NCI-H510A treated with DMSO at 0.1 percent for 48 hours (cell line): ENCODE data around the gene SPDYE3.
"Not testable (repeated sequence)": the region's sequence is repeated elsewhere in the genome, so short reads cannot be mapped to it uniquely, and the experiment has no call there.

Experiments used
- DNase-seq: peaks from one replicate; lab custom pipeline; 2025; lab: John Stamatoyannopoulos, UW

SPDYE3 gene, protein sequence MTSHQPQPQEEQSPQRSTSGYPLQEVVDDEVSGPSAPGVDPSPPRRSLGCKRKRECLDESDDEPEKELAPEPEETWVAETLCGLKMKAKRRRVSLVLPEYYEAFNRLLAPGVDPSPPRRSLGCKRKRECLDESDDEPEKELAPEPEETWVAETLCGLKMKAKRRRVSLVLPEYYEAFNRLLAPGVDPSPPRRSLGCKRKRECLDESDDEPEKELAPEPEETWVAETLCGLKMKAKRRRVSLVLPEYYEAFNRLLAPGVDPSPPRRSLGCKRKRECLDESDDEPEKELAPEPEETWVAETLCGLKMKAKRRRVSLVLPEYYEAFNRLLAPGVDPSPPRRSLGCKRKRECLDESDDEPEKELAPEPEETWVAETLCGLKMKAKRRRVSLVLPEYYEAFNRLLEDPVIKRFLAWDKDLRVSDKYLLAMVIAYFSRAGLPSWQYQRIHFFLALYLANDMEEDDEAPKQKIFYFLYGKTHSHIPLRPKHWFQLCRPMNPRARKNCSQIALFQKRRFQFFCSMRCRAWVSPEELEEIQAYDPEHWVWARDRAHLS

DNA sequence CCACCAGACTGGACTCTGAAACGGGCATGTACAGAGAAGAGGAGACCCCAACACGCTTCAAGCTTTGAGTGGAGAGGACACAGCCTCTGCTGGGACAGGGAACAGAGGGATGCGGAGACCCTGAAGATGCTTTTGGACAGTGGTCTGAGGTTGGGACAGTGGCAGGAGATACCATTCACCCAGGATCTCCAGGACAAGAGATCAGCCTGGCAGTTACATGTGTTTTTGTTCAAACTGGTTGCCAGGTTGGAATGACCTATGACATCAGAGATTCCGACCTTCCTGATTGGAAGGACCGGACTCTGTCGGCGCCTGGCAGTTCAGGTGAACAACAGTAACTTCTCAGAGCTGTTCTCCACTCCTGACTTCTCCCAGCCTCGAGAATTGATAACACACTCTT is at the start of gene SPDYE3:
TSS of gene SPDYE3 (plus strand) at position 301 of the 400 bp plus-strand sequence. CDS start 184 bp downstream, outside the sequence.
- DNase-seq: not testable (repeated sequence)

DNA sequence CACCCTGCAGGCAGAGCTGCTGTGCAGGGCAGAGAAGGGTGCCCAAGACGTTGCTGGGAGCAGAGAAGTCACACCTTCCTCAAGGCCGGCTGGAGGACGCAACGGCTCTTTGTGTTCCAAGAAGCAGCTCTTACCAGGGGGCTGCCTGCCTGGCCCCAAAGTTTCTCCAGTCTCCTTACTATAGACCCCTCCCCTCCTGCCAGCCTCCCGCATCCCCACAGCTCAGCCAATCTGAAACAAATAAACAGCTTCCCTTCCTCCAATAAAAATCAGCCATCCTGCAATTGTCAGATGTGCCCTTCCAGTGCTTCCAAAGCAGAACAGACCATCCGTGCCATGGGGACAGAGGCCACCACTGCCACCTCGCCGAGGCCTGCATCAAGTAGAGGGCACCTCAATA is 47.5 kb upstream of the SPDYE3 start:
- not testable (repeated sequence) for DNase-seq

DNA sequence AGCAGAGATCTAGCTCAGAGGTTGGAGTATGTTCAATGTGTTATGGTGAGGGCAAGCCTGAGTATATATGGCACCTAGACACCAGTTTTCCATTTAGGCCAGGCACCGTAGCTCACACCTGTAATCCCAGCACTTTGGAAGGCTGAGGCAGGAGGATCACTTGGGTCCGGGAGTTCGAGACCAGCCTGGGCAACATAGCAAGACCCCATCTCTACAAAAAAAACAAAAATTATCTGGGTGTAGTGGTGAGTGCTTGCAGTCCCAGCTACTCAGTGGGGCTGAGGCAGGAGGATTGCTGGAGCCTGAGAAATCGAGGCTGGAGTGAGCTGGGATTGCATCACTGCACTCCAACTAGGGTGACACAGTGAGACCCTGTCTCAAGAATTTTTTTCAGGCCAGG is 44.6 kb upstream of the SPDYE3 start:
- DNase-seq: not testable (repeated sequence)

DNA sequence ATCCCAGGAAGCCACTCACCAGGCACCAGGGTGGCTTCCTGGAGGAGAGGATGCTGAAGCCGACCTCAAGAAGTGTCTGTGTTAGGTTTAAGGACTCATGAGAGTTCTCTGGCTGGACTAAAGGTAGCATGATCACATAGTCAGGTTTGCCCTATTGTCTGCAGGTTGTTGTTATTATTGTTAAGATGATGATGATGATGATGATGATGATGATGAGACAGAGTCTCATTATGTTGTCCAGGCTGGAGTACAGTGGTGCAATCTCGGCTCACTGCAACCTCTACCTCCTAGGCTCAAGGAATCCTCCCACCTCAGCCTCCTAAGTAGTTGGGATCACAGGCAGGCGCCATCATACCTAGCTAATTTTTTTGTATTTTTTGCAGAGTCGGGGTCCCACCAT is 43.3 kb upstream of the SPDYE3 start:
- not testable (repeated sequence) for DNase-seq

DNA sequence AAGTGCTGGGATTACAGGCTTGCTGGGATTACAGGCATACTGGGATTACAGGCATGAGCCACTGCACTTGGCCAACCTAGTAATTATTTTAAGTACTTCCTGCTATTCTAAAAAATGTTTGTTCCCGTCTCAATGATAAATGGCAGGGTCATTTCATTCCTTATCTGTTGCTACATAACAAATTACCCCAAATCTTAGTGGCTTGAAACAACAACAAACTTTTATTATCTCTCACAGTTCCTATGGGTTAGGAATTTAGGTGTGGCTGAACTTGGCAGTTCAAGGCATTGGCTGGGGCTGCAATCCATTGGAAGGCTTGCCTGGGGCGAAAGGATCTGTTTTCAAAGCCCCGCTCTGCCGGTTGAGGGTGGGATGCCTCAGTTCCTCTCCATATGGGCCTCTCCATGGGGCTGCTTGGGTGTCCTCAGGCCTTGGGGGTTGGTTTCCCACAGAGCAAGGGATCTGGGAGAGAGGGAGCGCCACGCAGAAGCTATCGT is 42.8 kb upstream of the SPDYE3 start:
- not testable (repeated sequence) for DNase-seq

DNA sequence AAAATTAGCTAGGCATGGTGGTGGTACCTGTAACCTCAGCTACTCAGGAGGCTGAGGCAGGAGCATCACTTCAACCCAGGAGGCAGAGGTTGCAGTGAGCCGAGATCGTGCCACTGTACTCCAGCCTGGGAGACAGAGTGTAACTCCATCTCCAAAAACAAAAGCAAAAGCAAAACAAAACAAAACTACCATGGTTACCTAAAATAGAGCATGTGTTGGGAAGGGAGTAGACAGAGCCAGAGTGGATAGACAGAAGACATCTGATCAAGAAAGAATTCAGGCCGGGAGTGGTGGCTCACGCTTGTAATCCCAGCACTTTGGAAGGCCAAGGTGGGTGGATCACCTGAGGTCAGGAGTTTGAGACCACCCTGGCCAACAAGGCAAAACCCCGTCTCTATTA is 41.7 kb upstream of the SPDYE3 start:
- not testable (repeated sequence) for DNase-seq

DNA sequence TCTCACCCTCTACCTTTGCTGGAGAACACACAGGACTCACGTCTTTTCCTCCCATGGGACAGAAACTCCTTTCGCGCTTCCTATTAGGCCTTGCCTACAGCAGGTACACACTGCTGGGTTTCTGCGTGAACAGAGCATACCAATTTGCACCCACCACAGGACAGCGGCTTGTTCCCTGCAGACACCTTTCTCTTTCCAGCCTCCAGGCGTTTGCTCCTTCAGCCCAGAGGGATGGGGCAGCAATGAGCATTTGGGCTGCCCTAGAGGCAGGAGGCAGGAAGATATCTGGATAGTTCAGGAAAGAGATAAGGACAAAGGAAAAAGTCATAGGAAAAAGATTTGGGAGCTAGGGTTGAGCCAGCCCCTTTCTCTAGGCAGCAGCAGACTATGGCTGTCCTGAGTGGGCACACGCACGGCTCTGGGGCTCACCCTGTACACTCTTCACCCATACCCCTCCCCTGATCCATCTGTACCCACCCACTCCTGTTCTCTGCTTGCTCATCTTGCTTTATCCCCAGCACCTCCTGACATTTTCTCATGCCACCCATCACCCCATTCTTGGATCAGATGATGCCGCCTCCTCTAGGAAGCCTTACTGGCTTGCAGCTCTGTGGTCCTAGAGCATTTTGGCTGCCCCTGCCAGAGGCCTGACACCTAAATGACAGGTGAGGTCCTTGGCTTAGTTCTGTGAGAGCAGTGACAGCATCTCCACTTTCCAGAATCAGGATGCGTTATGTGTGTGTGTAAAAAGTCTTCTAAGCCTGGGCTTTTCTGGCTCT is 40.7 kb upstream of the SPDYE3 start:
- no peak for DNase-seq

DNA sequence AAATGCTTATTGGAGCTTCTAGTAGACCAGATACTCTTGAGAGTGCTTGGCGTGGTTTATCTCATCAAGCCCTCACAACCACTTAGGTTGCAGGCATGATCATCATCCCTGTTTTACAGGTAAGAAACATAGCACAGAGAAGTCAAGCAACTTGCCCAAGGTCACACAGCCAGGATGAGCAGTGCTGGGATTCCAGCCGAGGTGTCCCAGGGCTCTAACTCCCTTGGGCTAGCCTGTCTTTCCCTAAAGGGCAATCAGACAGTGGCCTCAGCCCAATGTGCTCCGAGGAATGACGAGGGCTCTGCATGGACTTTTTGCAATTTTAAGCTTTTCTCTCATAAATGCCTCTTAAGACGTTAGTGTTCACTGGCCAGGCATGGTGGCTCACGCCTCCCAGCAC is 39.9 kb upstream of the SPDYE3 start:
- DNase-seq: no peak

DNA sequence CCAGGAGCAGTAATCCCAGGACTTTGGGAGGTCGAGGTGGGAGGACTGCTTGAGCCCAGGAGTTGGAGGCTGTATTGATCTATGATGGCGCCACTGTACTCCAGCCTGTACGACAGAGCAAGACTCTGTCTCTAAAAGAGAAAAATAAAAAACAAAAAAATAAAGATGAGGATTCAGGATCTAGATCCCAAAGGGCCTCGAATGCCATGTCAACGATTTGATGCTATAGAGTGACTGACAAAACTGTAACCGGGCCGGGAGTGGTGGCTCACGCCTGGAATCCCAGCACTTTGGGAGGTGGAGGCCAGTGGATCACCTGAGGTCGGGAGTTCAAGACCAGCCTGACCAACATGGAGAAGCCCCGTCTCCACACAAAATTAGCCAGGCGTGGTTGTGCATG is 38.6 kb upstream of the SPDYE3 start:
- DNase-seq: not testable (repeated sequence)

DNA sequence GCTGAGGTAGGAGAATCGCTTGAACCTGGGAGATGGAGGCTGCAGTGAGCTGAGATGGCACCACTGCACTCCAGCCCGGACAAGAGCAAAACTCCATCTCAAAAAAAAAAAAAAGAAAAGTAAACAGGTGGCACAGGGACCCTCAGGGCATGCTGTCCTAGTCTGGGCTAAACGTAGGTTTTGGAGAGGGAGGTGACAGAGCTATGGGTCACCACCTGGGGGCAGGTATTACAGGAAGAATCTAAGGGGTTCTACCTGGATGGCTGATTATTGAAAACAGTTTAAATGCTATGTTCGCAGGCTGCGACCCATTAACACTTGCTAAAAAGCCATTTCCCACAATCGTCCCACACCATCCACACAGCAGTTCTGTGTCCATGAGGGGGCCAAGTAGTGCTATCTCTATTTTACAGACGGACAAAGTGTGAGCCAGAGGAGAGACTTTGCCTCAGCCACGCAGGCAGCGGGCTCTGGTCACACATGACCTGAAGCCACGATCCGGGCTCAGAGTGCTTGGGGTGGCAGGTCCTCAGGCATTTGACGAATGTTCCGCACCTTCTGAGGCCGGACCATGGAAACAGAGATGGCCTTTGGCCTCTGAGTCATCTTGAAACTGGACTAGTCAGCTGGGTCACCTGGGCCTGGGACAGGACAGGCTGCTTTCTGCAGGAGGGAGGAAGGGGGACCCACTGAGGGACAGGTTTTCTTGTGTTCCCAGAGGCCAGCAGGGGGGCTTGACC is 38.0 kb upstream of the SPDYE3 start:
- DNase-seq: not testable (repeated sequence)

DNA sequence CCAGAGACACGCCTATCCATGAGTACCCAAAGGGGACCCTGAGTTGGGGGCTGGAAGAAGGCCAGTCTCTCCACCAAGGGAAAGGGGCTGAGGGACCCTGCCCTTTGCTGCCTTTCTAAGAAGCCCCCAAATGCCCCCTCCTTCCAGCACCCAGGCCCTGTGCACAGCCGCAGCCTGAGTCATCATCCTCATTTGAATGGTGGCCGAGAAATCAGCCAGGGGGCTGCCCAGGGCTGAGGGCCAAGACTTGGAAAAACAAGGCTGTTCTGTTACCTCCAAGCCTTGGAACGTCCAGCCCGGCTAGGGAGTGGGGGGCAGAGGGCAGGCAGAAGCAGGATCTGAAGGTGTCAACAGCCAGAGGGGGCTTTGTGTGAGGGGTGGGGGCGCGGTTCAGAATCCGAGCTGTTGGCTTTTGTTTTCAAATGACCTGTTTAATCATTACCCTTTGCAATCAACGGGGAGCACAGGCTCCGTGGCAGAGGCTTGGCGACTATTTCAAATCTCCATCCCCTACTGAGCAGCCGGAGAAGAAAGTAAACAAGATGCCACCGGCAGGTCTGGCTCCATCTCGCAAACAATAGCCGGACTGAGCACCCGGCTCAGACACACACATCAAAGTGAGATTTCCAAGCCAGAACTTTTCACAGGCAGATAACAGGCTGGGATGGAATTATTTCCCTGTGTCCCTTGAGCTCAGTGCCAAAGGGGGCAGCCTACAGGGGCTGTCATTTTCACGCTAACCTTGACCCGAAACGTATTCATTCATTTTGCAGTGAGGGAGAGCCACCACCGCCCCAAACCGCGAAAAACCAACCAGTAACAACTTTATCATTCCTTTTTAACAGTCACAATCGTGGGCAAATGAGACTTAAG is 37.2 kb upstream of the SPDYE3 start:
- peak; percentile 0 for DNase-seq

DNA sequence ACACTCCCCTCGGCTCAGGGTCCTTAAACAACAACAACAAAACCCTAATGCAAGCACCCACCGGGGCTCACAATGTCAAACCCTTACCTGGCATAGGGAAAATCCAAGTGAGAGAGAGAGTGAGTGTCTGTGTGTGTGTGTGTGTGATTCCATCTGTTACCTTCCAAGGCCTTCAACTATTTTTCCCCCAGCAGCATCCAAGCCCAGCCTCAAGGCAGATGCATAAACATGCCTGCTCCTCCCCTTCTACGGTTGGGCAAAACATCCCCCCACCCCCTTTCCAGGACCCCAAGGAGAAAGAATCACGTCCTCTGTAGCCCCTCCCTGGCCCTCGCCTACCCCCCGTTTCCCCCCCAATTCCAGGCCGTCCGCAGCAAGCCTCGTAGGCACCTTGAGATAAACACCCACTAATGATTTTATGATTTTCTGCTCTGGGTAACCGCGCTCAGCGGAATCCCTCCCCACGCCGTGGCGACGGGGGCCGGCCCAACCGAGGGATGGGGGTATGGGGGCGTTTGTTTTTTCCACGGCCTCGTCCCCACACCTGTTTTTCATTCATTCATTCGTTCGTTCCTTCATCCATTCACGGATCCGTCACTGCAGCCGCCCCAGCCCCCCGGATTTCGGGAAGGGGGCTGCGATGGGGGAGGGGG is 36.4 kb upstream of the SPDYE3 start:
- DNase-seq: peak; percentile 0

DNA sequence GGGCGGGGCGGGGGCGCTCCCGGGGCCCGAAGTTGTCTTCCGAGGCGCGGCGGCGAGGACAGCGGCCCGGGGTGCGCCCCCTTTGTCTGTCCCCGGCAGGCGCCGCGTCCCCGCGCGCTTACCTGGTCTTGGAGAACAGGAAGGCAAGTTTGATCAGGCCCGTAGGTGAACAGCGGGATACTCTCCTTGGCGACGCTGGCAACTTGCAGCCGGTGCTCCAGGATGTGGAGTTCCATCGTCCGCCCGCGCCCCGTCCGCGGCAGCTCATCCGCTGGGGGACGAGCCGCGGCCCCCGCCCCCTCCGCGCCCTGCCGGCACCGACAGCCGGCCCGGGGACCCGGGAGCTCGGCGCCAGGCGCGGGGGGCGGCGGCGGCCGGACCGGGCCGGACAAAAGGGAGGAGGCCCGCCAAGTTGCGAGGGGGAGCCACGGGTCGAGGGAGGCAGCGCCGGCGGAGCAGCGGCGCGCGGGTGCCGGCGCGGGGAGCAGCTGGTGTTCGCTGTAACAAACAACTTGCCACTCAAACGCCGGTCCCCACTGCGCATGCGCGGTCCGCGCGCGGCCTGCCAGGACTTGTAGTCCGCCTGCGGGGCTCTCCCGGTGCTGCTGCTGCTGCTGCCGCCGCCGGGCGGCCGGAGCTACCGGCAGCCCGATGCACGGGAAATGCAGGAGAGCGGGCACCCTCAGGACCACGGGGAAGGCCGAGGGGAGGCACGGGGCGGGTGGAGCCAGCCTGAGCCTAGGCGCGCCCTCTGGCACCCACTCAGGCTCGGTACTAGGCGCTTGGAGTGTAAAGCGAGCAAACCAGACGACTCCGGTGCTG is 35.6 kb upstream of the SPDYE3 start:
- DNase-seq: peak; percentile 81

DNA sequence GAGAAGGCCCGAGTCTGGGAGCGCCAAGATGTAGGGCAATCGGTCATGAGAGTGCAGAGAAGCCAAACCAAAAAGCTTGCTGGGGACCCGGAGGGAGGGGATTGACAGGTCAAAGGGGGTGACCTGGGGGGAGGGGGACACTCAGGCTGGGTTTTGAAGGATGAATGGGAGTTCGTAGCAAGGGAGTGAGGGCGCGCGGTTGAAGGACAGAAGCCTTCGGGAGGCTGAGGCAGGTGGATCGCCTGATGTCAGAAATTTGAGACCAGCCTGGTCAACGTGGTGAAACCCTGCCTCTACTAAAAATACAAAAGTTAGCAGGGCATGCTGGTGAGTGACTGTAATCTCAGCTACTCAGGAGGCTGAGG is 35.0 kb upstream of the SPDYE3 start:
- not testable (repeated sequence) for DNase-seq

DNA sequence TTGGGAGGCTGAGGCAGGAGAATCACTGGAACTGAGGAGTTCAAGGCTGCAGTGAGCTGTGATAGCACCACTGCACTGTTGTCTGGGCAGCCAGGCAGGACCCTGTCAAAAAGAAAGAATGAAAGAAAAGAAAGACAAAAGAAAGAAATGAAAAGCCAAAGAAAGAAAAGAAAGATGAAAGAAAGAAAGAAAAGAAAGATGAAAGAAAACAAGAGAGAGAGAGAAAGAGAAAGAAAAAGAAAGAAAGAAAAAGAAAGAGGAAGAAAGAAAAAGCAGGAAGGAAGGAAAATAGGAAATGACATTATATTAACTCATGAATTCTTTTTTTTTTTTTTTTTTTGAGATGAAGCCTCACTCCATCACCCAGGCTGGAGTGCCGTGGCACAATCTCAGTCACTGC is 32.4 kb upstream of the SPDYE3 start:
- no peak for DNase-seq

DNA sequence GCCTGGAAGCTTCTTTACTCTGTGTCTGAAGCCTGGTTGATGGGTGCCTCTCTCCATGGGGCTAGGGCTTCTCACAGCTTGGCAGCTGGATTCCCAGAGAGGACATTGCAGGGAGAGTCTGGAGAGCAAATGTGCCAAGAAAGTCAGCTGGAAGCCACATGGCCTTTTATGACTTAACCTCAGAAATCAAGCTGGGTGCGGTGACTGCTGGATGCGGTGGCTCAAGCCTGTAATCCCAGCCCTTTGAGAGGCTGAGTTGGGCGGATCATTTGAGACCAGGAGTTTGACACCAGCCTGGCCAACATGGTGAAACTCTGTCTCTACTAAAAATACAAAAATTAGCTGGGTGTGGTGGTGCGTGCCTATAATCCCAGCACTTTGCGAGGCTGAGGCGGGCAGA is 31.4 kb upstream of the SPDYE3 start:
- DNase-seq: not testable (repeated sequence)

DNA sequence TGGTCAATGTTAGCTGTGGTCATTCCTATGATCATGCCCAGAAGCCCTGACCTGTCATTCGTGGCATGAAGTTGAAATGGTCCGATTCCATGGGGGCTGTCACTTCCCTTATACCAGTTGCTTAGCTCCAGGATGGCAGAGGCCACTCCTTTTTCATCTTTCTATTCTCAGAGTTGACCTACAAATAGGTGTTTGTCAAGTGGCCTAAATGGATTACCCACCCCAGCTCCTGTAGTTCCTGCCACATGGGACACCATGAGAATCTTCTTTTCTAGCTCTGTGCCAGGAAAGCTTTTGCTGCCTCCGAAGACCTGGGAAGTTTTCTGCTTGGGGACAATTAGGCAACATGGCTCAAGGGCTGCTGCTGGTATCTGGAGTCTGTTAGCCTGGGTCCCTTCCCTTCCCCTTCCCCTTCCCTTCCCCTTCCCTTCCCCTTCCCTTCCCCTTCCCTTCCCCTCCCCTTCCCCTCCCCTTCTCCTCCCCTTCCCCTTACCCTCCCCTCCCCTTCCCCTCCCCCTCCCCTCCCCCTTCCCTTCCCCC is 25.4 kb upstream of the SPDYE3 start:
- not testable (repeated sequence) for DNase-seq

DNA sequence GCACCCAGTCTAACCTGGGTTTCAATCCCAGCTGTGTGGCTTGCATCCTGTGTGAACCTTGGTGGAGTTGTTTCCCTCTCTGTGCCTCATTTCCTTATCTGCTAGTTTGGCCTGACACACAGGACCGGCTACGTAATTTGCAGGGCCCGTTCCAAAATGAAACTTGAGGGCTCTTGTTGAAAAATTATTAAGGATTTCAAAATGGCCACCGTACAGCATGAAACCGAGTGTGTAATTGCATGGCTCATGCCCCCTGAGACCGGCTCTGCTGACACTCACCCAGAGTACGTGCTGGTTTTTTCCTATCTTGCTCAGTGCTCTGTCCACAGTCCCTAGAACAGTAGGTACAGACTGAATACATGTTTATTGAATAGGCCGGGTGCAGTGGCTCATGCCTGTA is 24.4 kb upstream of the SPDYE3 start:
- DNase-seq: not testable (repeated sequence)
